Kidney epithelial cell (primary cell): ENCODE results near the gene ATP6V0B. TPM values are rescaled to one million over a fixed set of nuclear protein-coding genes. Genes with fewer than 3 reads are reported as not detected.

Source experiments
- DNase-seq: peaks from one replicate; pipeline ENCODE4 v3.0.0-alpha.2; 2010; ENCODE audit warnings: low read depth
- H3K27me3 ChIP-seq: 2 replicates; pipeline ENCODE4 v1.6.0; 2011; ENCODE audit warnings: low read length; ENCODE audit not compliant: control insufficient read depth, insufficient read depth
- H3K36me3 ChIP-seq: 2 replicates; pipeline ENCODE4 v1.5.1; 2011; ENCODE audit warnings: low read length; ENCODE audit not compliant: control insufficient read depth, insufficient read depth
- H3K4me3 ChIP-seq: 2 replicates; pipeline ENCODE4 v1.5.1; 2011; ENCODE audit warnings: low read depth, mild to moderate bottlenecking, control low read depth, low read length
- total RNA-seq: library from RNA; depleted of rRNA; stranded (reverse); fragments of >200 nt; gene quantifications from 2 replicates; pipeline ENCODE4 v1.2.3, GENCODE V29; 2015
- TF ChIP-seq, protein P1 (sequence below): IDR thresholded peaks from 2 replicates; pipeline ENCODE4 v1.5.1; 2011; ENCODE audit warnings: mild to moderate bottlenecking, moderate library complexity, low read length, control low read depth, inconsistent platforms; ENCODE audit not compliant: insufficient read depth, poor library complexity, severe bottlenecking

ATP6V0B gene
- total RNA-seq, 1 donor from 2014 or later = 308 TPM

- H3K27me3 ChIP-seq = no peaks in the 10 kb centered on the region
- TF ChIP-seq, protein P1, sequence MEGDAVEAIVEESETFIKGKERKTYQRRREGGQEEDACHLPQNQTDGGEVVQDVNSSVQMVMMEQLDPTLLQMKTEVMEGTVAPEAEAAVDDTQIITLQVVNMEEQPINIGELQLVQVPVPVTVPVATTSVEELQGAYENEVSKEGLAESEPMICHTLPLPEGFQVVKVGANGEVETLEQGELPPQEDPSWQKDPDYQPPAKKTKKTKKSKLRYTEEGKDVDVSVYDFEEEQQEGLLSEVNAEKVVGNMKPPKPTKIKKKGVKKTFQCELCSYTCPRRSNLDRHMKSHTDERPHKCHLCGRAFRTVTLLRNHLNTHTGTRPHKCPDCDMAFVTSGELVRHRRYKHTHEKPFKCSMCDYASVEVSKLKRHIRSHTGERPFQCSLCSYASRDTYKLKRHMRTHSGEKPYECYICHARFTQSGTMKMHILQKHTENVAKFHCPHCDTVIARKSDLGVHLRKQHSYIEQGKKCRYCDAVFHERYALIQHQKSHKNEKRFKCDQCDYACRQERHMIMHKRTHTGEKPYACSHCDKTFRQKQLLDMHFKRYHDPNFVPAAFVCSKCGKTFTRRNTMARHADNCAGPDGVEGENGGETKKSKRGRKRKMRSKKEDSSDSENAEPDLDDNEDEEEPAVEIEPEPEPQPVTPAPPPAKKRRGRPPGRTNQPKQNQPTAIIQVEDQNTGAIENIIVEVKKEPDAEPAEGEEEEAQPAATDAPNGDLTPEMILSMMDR = no peak
- no peak for DNase-seq
- no peaks in the 10 kb centered on the region for H3K36me3 ChIP-seq
- H3K4me3 ChIP-seq = peak overlapping the region; percentile 77
Observed at GRCh38 chr1:43992232-43992995, 17.7 kb downstream of the ATP6V0B start.

- no peak overlapping the region for H3K4me3 ChIP-seq
- DNase-seq = no peak
- TF ChIP-seq, protein P1 = no peak
Observed at GRCh38 chr1:43993206-43993914, 18.6 kb downstream of the ATP6V0B start.

GRCh38 chr1:43994071-43994470 is 19.3 kb downstream of the ATP6V0B start:
- no peak for DNase-seq
- Histone ChIP-seq H3K4me3 (no peak overlapping the region), H3K27me3 (no peaks in the 10 kb centered on the region), H3K36me3 (no peaks in the 10 kb centered on the region)
- TF ChIP-seq, protein P1 = no peak

More at GRCh38 chr1:43993206-43993914, 18.6 kb downstream of the ATP6V0B start:
- no peaks in the 10 kb centered on the region for H3K27me3 ChIP-seq
- no peaks in the 10 kb centered on the region for H3K36me3 ChIP-seq

GRCh38 chr1:43994794-43995790 is 20.3 kb downstream of the ATP6V0B start:
- TF ChIP-seq, protein P1 = peak; percentile 49
- DNase-seq = no peak
- no peaks in the 10 kb centered on the region for H3K36me3 ChIP-seq

GRCh38 chr1:43995984-43996732 is 21.4 kb downstream of the ATP6V0B start:
- no peak for DNase-seq
- Histone ChIP-seq H3K4me3 (no peak overlapping the region), H3K36me3 (no peaks in the 10 kb centered on the region), H3K27me3 (no peaks in the 10 kb centered on the region)
- TF ChIP-seq, protein P1 = no peak

More at GRCh38 chr1:43994794-43995790, 20.3 kb downstream of the ATP6V0B start:
- Histone ChIP-seq H3K27me3 (no peaks in the 10 kb centered on the region), H3K4me3 (no peak overlapping the region)
